OCI-LY1 (cell line): Measurements from ENCODE around the gene MTUS2.

Experiments used
- H2AFZ ChIP-seq: fragments of 200-600 bp; sonication (generic), shearing (Covaris generic); 2 replicates; pipeline ENCODE4 v1.6.0; 2014; ENCODE audit warnings: antibody characterized with exemption, mild to moderate bottlenecking, low read length
- H3F3A ChIP-seq: fragments of 200-600 bp; sonication (generic), shearing (Covaris generic); 2 replicates; pipeline ENCODE4 v1.6.0; 2014; ENCODE audit warnings: mild to moderate bottlenecking, antibody characterized with exemption, low read length, moderate library complexity; ENCODE audit not compliant: insufficient read depth
- H3K27ac ChIP-seq: fragments of 200-600 bp; sonication (generic); 2 replicates; pipeline ENCODE4 v1.5.1; 2014; ENCODE audit warnings: low read length, mixed run types, mild to moderate bottlenecking, low read depth; ENCODE audit not compliant: poor library complexity, severe bottlenecking
- H3K27me3 ChIP-seq: fragments of 200-600 bp; sonication (generic); 2 replicates; pipeline ENCODE4 v1.6.0; 2014; ENCODE audit warnings: antibody characterized with exemption, mild to moderate bottlenecking, low read length, moderate library complexity; ENCODE audit not compliant: insufficient read depth
- H3K36me3 ChIP-seq: fragments of 200-600 bp; sonication (generic); 2 replicates; pipeline ENCODE4 v1.6.1; 2014; ENCODE audit warnings: mild to moderate bottlenecking, antibody characterized with exemption, low read length, moderate library complexity, mixed read lengths; ENCODE audit not compliant: insufficient read depth
- H3K4me1 ChIP-seq: fragments of 200-600 bp; sonication (generic); 2 replicates; pipeline ENCODE4 v1.5.1; 2014; ENCODE audit warnings: mild to moderate bottlenecking, low read length, moderate library complexity; ENCODE audit not compliant: insufficient read depth, severe bottlenecking
- H3K4me2 ChIP-seq: fragments of 200-600 bp; sonication (generic), shearing (Covaris generic); 2 replicates; pipeline ENCODE4 v1.6.1; 2014; ENCODE audit warnings: low read length
- H3K4me3 ChIP-seq: fragments of 200-600 bp; sonication (generic); 2 replicates; pipeline ENCODE4 v1.5.1; 2014; ENCODE audit warnings: low read length, low read depth, mild to moderate bottlenecking, mixed read lengths; ENCODE audit not compliant: poor library complexity, severe bottlenecking
- H3K79me2 ChIP-seq: fragments of 200-600 bp; shearing (Covaris generic); 2 replicates; pipeline ENCODE4 v1.6.1; 2016; ENCODE audit warnings: mixed run types, low read length, mixed read lengths; ENCODE audit not compliant: insufficient read depth
- H3K9ac ChIP-seq: fragments of 200-600 bp; sonication (generic), shearing (Covaris generic); 2 replicates; pipeline ENCODE4 v1.6.1; 2014; ENCODE audit warnings: mild to moderate bottlenecking, low read length, mixed read lengths
- H3K9me2 ChIP-seq: fragments of 200-600 bp; sonication (generic), shearing (Covaris generic); 2 replicates; pipeline ENCODE4 v1.6.1; 2014; ENCODE audit warnings: low read depth, mild to moderate bottlenecking, low read length, mixed read lengths
- H3K9me3 ChIP-seq: fragments of 200-600 bp; shearing (Covaris generic); 2 replicates; pipeline ENCODE4 v1.6.1; 2014; ENCODE audit warnings: low read length, mixed read lengths
- H4K20me1 ChIP-seq: fragments of 200-600 bp; sonication (generic), shearing (Covaris generic); 2 replicates; pipeline ENCODE4 v1.6.0; 2016; ENCODE audit warnings: mild to moderate bottlenecking, low read length; ENCODE audit not compliant: insufficient read depth
- CTCF ChIP-seq: fragments of 200-600 bp; sonication (generic), shearing (Covaris generic); IDR thresholded peaks from 2 replicates; pipeline ENCODE4 v1.5.1; 2017; ENCODE audit warnings: mild to moderate bottlenecking, antibody characterized with exemption, low read length, moderate library complexity, mixed read lengths
- EZH2 ChIP-seq: fragments of 200-600 bp; sonication (generic), shearing (Covaris generic); IDR thresholded peaks from 2 replicates; pipeline ENCODE4 v1.8.0; 2017; ENCODE audit warnings: borderline replicate concordance, mixed run types, mild to moderate bottlenecking, antibody characterized with exemption, low read length, moderate library complexity, mixed read lengths

MTUS2 gene

GRCh38 chr13:29480893-29481525 lies 660.9 kb downstream of the MTUS2 start:
- TF ChIP-seq CTCF (no peak), EZH2 (no peak)
- Histone ChIP-seq H2AFZ (no peak overlapping the region), H3K27me3 (peaks cover 12% of the 10 kb centered on the region; the same call in 1 of the 2 replicates), H3K9ac (no peak overlapping the region), H3K4me3 (no peak overlapping the region), H3K36me3 (no peaks in the 10 kb centered on the region), H3K4me2 (no peak overlapping the region), H3K9me2 (no peaks in the 10 kb centered on the region), H3K27ac (no peak overlapping the region), H3K4me1 (peaks cover 7% of the 10 kb centered on the region), H4K20me1 (no peaks in the 10 kb centered on the region), H3K79me2 (no peaks in the 10 kb centered on the region), H3F3A (no peaks in the 10 kb centered on the region), H3K9me3 (no peaks in the 10 kb centered on the region)

GRCh38 chr13:29481603-29482002 lies 661.5 kb downstream of the MTUS2 start:
- Histone ChIP-seq H3F3A (no peaks in the 10 kb centered on the region), H3K27ac (no peak overlapping the region), H3K79me2 (no peaks in the 10 kb centered on the region), H3K9ac (no peak overlapping the region), H3K4me1 (peaks cover 7% of the 10 kb centered on the region), H4K20me1 (no peaks in the 10 kb centered on the region), H3K4me3 (no peak overlapping the region), H2AFZ (no peak overlapping the region), H3K27me3 (peaks cover 12% of the 10 kb centered on the region; the same call in 1 of the 2 replicates), H3K4me2 (no peak overlapping the region), H3K9me2 (no peaks in the 10 kb centered on the region), H3K36me3 (no peaks in the 10 kb centered on the region), H3K9me3 (no peaks in the 10 kb centered on the region)
- no peak for TF ChIP-seq CTCF

GRCh38 chr13:29482504-29482903 lies 662.4 kb downstream of the MTUS2 start:
- H3K79me2 ChIP-seq, result no peaks in the 10 kb centered on the region
- no peaks in the 10 kb centered on the region for H3K36me3 ChIP-seq
- no peaks in the 10 kb centered on the region for H3K9me3 ChIP-seq
- peaks cover 12% of the 10 kb centered on the region; the same call in 1 of the 2 replicates for H3K27me3 ChIP-seq
- TF ChIP-seq EZH2 (no peak), CTCF (no peak)
- no peak overlapping the region for H3K4me2 ChIP-seq
- no peak overlapping the region for H2AFZ ChIP-seq
- H3K9me2 ChIP-seq, result no peaks in the 10 kb centered on the region
- no peak overlapping the region for H3K9ac ChIP-seq
- H3F3A ChIP-seq, result no peaks in the 10 kb centered on the region
- H3K27ac ChIP-seq, result no peak overlapping the region
- H3K4me3 ChIP-seq, result no peak overlapping the region
- peaks cover 7% of the 10 kb centered on the region for H3K4me1 ChIP-seq
- H4K20me1 ChIP-seq, result no peaks in the 10 kb centered on the region
